ENCODE results near the gene HOXD1. TPM values are rescaled to one million over a fixed set of nuclear protein-coding genes. Genes with fewer than 3 reads are reported as not detected.

Gene HOXD1
- total RNA-seq, 6 experiments from 2014 or later = not detected

GRCh38 chr2:176155356-176156044 is 33.0 kb upstream of the HOXD1 start:
- H3K9me3 Mint-ChIP-seq = no peaks in the 10 kb centered on the region
- TF ChIP-seq, protein P1, sequence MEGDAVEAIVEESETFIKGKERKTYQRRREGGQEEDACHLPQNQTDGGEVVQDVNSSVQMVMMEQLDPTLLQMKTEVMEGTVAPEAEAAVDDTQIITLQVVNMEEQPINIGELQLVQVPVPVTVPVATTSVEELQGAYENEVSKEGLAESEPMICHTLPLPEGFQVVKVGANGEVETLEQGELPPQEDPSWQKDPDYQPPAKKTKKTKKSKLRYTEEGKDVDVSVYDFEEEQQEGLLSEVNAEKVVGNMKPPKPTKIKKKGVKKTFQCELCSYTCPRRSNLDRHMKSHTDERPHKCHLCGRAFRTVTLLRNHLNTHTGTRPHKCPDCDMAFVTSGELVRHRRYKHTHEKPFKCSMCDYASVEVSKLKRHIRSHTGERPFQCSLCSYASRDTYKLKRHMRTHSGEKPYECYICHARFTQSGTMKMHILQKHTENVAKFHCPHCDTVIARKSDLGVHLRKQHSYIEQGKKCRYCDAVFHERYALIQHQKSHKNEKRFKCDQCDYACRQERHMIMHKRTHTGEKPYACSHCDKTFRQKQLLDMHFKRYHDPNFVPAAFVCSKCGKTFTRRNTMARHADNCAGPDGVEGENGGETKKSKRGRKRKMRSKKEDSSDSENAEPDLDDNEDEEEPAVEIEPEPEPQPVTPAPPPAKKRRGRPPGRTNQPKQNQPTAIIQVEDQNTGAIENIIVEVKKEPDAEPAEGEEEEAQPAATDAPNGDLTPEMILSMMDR (IDR thresholded peaks at IDR 0.05) = no peak
- H3K4me1 Mint-ChIP-seq (ENCODE audit: low read depth) = peaks cover 15% of the 10 kb centered on the region
- H3K27ac Mint-ChIP-seq = no peak overlapping the region
- DNase-seq = no peak
- H3K4me3 Mint-ChIP-seq = no peak overlapping the region
- peaks cover 58% of the 10 kb centered on the region for H3K27me3 Mint-ChIP-seq (ENCODE audit: insufficient read depth)
- H3K36me3 Mint-ChIP-seq (ENCODE audit: low read depth) = no peaks in the 10 kb centered on the region; the same call in 1 of the 2 replicates

GRCh38 chr2:176156301-176156806 is 32.1 kb upstream of the HOXD1 start:
- Mint-ChIP-seq H3K4me3 (no peak overlapping the region; the same call in 1 of the 2 replicates), H3K36me3 (ENCODE audit: low read depth) (no peaks in the 10 kb centered on the region), H3K27me3 (ENCODE audit: insufficient read depth) (peaks cover 56% of the 10 kb centered on the region), H3K27ac (no peak overlapping the region), H3K4me1 (ENCODE audit: low read depth) (peaks cover 20% of the 10 kb centered on the region), H3K9me3 (no peaks in the 10 kb centered on the region)
- TF ChIP-seq, protein P1 (IDR thresholded peaks at IDR 0.05) = no peak
- DNase-seq = no peak

DNA sequence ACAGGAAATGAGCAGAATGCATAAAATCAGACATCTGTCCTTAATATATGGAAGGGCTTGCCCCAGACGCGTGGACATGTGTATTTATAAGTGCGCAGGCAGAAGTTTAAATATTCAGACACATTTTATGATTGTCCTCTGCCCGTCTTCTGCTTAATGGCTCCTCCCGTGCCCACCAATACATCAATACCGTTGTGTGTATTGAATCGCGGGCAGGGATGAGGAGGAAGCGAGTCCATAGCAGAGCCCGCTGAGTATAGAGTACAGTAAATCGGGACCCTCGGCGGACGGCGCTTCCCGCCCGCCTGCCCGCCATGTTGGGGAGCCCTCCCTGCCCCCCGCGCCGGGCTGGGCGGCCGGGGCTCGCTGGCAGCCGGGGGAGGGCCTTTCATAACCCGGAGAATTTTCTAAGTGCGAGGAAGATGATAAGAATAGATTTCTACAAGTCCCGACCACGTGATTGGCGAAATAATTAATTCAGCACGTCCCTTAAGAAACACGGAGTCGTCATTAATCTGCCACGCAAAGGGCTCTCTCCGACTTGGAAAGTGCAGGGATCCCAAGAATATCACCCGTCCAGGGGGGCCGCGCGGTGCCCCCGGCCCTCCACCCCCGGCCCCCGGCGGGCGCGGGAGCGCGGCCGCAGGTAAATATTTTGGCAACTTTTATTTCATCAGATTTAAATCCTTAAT is 31.5 kb upstream of the HOXD1 start, which contains the start of gene HOXD3:
Gene HOXD3 (plus strand): TSS at position 501 of the 692 bp plus-strand sequence. CDS start 11,808 bp downstream, outside the sequence.
- Mint-ChIP-seq H3K36me3 (ENCODE audit: low read depth) (no peaks in the 10 kb centered on the region), H3K4me3 (peak within 1 kb of the TSS; percentile 71; the same call in 1 of the 2 replicates), H3K9me3 (no peaks in the 10 kb centered on the region), H3K27me3 (ENCODE audit: insufficient read depth) (peaks cover 59% of the 10 kb centered on the region), H3K4me1 (ENCODE audit: low read depth) (peaks cover 26% of the 10 kb centered on the region), H3K27ac (no peak within 1 kb of the TSS)
- DNase-seq = no peak
- TF ChIP-seq, protein P1 (IDR thresholded peaks at IDR 0.05) = no peak

DNA sequence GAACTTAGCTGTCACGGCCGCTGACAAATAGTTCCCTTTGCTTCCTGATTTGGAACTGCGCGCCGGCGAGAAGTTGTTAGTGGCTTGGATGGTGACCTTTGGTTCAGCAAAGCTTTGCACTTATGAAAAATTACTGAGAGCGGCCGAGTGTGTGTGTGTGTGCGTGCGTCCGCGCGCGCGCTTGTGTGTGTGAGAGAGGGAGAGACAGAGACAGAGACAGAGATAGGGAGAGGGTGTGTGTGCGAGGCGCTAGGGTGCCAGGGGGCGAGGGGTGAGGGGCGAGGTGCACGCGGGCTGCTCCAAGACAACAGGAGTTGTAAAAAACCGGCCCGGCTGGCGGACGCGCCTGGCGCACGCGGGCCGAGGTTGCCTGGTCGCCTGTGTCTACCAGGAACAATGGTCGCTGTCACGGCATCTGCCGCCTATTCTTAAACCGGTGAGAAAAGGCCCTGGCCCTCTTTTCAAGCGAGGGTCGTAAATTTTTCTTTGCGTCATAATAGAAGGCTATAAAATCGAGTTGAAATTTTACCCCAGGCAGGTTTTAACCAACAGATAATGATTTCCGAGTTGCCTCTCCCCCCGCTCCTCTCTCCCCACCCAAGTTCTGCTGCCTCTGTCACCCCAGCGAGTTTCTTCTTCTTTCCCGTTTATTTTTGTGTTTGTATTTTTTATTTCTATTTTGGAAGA is 30.8 kb upstream of the HOXD1 start:
- Mint-ChIP-seq H3K4me1 (ENCODE audit: low read depth) (peaks cover 31% of the 10 kb centered on the region), H3K9me3 (no peaks in the 10 kb centered on the region), H3K27me3 (ENCODE audit: insufficient read depth) (peaks cover 66% of the 10 kb centered on the region), H3K27ac (no peak overlapping the region), H3K4me3 (peak overlapping the region; percentile 71; the same call in 1 of the 2 replicates), H3K36me3 (ENCODE audit: low read depth) (no peaks in the 10 kb centered on the region)
- TF ChIP-seq, protein P1 (IDR thresholded peaks at IDR 0.05) = no peak
- no peak for DNase-seq

- H3K36me3 Mint-ChIP-seq (ENCODE audit: low read depth) = no peaks in the 10 kb centered on the region
- no peaks in the 10 kb centered on the region for H3K9me3 Mint-ChIP-seq
- TF ChIP-seq, protein P1 (IDR thresholded peaks at IDR 0.05) = no peak
- DNase-seq = no peak
- H3K27me3 Mint-ChIP-seq (ENCODE audit: insufficient read depth) = peaks cover 71% of the 10 kb centered on the region
- H3K4me1 Mint-ChIP-seq (ENCODE audit: low read depth) = peaks cover 31% of the 10 kb centered on the region
- peak overlapping the region; percentile 71 for H3K4me3 Mint-ChIP-seq
- H3K27ac Mint-ChIP-seq = no peak overlapping the region
Measured at GRCh38 chr2:176158186-176158591, 30.3 kb upstream of the HOXD1 start.
